RCC 7860 (cell line): ENCODE data around the gene IQSEC3.

Experiments
- DNase-seq: peaks from one replicate; pipeline ENCODE4 v3.0.0-alpha.2; 2015; ENCODE audit warnings: low spot score
- FAIRE-seq: peaks from 2 replicates; lab custom pipeline; 2012; peaks lifted over from hg19 to GRCh38; lab: Jason Lieb, UNC

The IQSEC3 gene

GRCh38 chr12:191541-191940 lies 125.0 kb downstream of the IQSEC3 start:
- no peak for FAIRE-seq
- no peak for DNase-seq

GRCh38 chr12:193261-193660 lies 126.7 kb downstream of the IQSEC3 start:
- FAIRE-seq (no peak), DNase-seq (no peak)

GRCh38 chr12:194276-194675 lies 127.7 kb downstream of the IQSEC3 start:
- DNase-seq, result no peak
- FAIRE-seq, result no peak

GRCh38 chr12:195156-195555 lies 128.6 kb downstream of the IQSEC3 start:
- FAIRE-seq (no peak), DNase-seq (no peak)

GRCh38 chr12:195951-196350 lies 129.4 kb downstream of the IQSEC3 start:
- DNase-seq (no peak), FAIRE-seq (no peak)

GRCh38 chr12:196436-196835 lies 129.9 kb downstream of the IQSEC3 start:
- DNase-seq (no peak), FAIRE-seq (no peak)

- DNase-seq (no peak), FAIRE-seq (no peak)
Observed at GRCh38 chr12:197347-197746, 130.8 kb downstream of the IQSEC3 start.

- FAIRE-seq (no peak), DNase-seq (no peak)
Observed at GRCh38 chr12:197911-198695, 131.5 kb downstream of the IQSEC3 start.

- DNase-seq (no peak), FAIRE-seq (no peak)
Observed at GRCh38 chr12:198705-199104, 132.1 kb downstream of the IQSEC3 start.

GRCh38 chr12:201361-201760 lies 134.8 kb downstream of the IQSEC3 start:
- DNase-seq (no peak), FAIRE-seq (no peak)

GRCh38 chr12:202081-202731 lies 135.6 kb downstream of the IQSEC3 start:
- FAIRE-seq (no peak), DNase-seq (no peak)

GRCh38 chr12:203074-203461 lies 136.5 kb downstream of the IQSEC3 start:
- no peak for FAIRE-seq
- DNase-seq, result no peak

- no peak for FAIRE-seq
Observed at GRCh38 chr12:203462-204260, 137.1 kb downstream of the IQSEC3 start.

GRCh38 chr12:204261-204678 lies 137.7 kb downstream of the IQSEC3 start:
- DNase-seq (no peak), FAIRE-seq (no peak)

More at GRCh38 chr12:203462-204260, 137.1 kb downstream of the IQSEC3 start:
- DNase-seq, result no peak

GRCh38 chr12:205026-205425 lies 138.5 kb downstream of the IQSEC3 start:
- DNase-seq (no peak), FAIRE-seq (no peak)

GRCh38 chr12:206746-207440 lies 140.3 kb downstream of the IQSEC3 start:
- no peak for DNase-seq
- FAIRE-seq, result no peak

GRCh38 chr12:207804-208203 lies 141.2 kb downstream of the IQSEC3 start:
- no peak for FAIRE-seq
- no peak for DNase-seq

- DNase-seq, result no peak
- FAIRE-seq, result no peak
Observed at GRCh38 chr12:208813-209212, 142.2 kb downstream of the IQSEC3 start.

- FAIRE-seq (no peak), DNase-seq (no peak)
Observed at GRCh38 chr12:209246-209645, 142.7 kb downstream of the IQSEC3 start.

GRCh38 chr12:209851-210250 lies 143.3 kb downstream of the IQSEC3 start:
- DNase-seq (no peak), FAIRE-seq (no peak)
